ENCODE measurements around the gene RAPGEF4.

The RAPGEF4 gene

GRCh38 chr2:172938713-172939375, 203.2 kb downstream of the RAPGEF4 start:
- no peaks in the 10 kb centered on the region for H3K79me2 ChIP-seq (ENCODE audit: insufficient read depth, low read depth)
- H2AFZ ChIP-seq (ENCODE audit: low read depth), result no peak overlapping the region
- H4K20me1 ChIP-seq (ENCODE audit: insufficient read depth), result no peaks in the 10 kb centered on the region
- no peak overlapping the region for H3K27ac ChIP-seq
- H3K36me3 ChIP-seq (ENCODE audit: insufficient read depth), result no peaks in the 10 kb centered on the region
- H3K4me3 ChIP-seq (IDR thresholded peaks at IDR 0.05; ENCODE audit: insufficient read depth, low read depth, low read length), result no peak overlapping the region
- no peak overlapping the region for H3K4me2 ChIP-seq
- no peaks in the 10 kb centered on the region for H3K27me3 ChIP-seq (ENCODE audit: insufficient read depth, low read depth)
- no peak overlapping the region for H3K9ac ChIP-seq
- no peaks in the 10 kb centered on the region for H3K4me1 ChIP-seq (ENCODE audit: low read depth, poor library complexity, severe bottlenecking)
- TF ChIP-seq CTCF (conservative IDR thresholded peaks at IDR 0.05; ENCODE audit: low read depth, low read length), result no peak

- no peaks in the 10 kb centered on the region for H3K4me1 ChIP-seq (ENCODE audit: low read depth, poor library complexity, severe bottlenecking)
- no peaks in the 10 kb centered on the region for H3K36me3 ChIP-seq (ENCODE audit: insufficient read depth)
- no peaks in the 10 kb centered on the region for H3K27me3 ChIP-seq (ENCODE audit: insufficient read depth, low read depth)
- H4K20me1 ChIP-seq (ENCODE audit: insufficient read depth), result no peaks in the 10 kb centered on the region
- no peak overlapping the region for H3K27ac ChIP-seq
- no peak overlapping the region for H3K9ac ChIP-seq
- no peak for TF ChIP-seq CTCF (conservative IDR thresholded peaks at IDR 0.05; ENCODE audit: low read depth, low read length)
- H2AFZ ChIP-seq (ENCODE audit: low read depth), result no peak overlapping the region
- no peak overlapping the region for H3K4me2 ChIP-seq
- H3K79me2 ChIP-seq (ENCODE audit: insufficient read depth, low read depth), result no peaks in the 10 kb centered on the region
- H3K4me3 ChIP-seq (IDR thresholded peaks at IDR 0.05; ENCODE audit: insufficient read depth, low read depth, low read length), result no peak overlapping the region
Observed at GRCh38 chr2:172943539-172943938, 207.9 kb downstream of the RAPGEF4 start.

- no peak overlapping the region for H3K9ac ChIP-seq
- H3K4me2 ChIP-seq, result no peak overlapping the region
- no peaks in the 10 kb centered on the region for H3K4me1 ChIP-seq (ENCODE audit: low read depth, poor library complexity, severe bottlenecking)
- H3K27me3 ChIP-seq (ENCODE audit: insufficient read depth, low read depth), result no peaks in the 10 kb centered on the region
- H3K27ac ChIP-seq, result no peak overlapping the region
- TF ChIP-seq CTCF (conservative IDR thresholded peaks at IDR 0.05; ENCODE audit: low read depth, low read length), result no peak
- H3K36me3 ChIP-seq (ENCODE audit: insufficient read depth), result no peaks in the 10 kb centered on the region
- no peaks in the 10 kb centered on the region for H3K79me2 ChIP-seq (ENCODE audit: insufficient read depth, low read depth)
- no peaks in the 10 kb centered on the region for H4K20me1 ChIP-seq (ENCODE audit: insufficient read depth)
- no peak overlapping the region for H3K4me3 ChIP-seq (IDR thresholded peaks at IDR 0.05; ENCODE audit: insufficient read depth, low read depth, low read length)
- H2AFZ ChIP-seq (ENCODE audit: low read depth), result no peak overlapping the region
Observed at GRCh38 chr2:172944022-172944793, 208.6 kb downstream of the RAPGEF4 start.

- Histone ChIP-seq H3K9ac (no peak overlapping the region), H2AFZ (ENCODE audit: low read depth) (no peak overlapping the region), H3K79me2 (ENCODE audit: insufficient read depth, low read depth) (no peaks in the 10 kb centered on the region), H3K36me3 (ENCODE audit: insufficient read depth) (no peaks in the 10 kb centered on the region), H3K27ac (no peak overlapping the region), H3K4me2 (no peak overlapping the region), H3K4me3 (IDR thresholded peaks at IDR 0.05; ENCODE audit: insufficient read depth, low read depth, low read length) (no peak overlapping the region), H3K27me3 (ENCODE audit: insufficient read depth, low read depth) (no peaks in the 10 kb centered on the region), H4K20me1 (ENCODE audit: insufficient read depth) (no peaks in the 10 kb centered on the region), H3K4me1 (ENCODE audit: low read depth, poor library complexity, severe bottlenecking) (no peaks in the 10 kb centered on the region)
- no peak for TF ChIP-seq CTCF (conservative IDR thresholded peaks at IDR 0.05; ENCODE audit: low read depth, low read length)
Observed at GRCh38 chr2:172944794-172945509, 209.3 kb downstream of the RAPGEF4 start.

Data from KMS-11 (cell line).